Measurements from ENCODE around the gene CAMSAP3.
A peak's percentile ranks its signal among the peaks of the same experiment; 100 is the strongest.

CAMSAP3 gene

GRCh38 chr19:7632340-7633203 is 36.9 kb downstream of the CAMSAP3 start:
- no peak for DNase-seq

DNA sequence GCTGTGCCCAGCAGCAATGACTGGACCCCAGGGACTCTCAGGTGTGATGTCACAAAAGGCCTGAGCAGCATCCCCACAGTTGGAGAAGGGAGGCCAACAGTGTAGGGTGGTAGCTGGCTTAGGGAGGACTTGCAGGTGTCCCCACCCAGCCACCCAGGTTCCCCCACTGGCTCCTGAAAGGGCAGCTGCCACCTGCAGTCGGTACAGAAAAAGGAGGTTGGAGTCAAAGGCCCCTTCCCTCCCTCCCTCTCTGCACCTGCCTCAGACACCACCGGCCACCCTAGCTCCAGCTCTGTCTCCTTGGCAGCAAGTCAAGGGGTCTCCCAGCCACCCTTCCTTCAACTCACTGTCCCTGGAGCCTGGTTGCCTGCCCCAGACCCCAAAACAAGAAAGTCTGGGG is 38.0 kb downstream of the CAMSAP3 start, which contains the start of gene PCP2:
PCP2 (minus strand) TSS at position 22 of the 400 bp plus-strand sequence. CDS start 262 bp downstream, outside the sequence.
- DNase-seq, result no peak

- DNase-seq, result no peak
These were observed 40.0 kb downstream of the CAMSAP3 start for GRCh38 chr19:7635670-7636069.

DNA sequence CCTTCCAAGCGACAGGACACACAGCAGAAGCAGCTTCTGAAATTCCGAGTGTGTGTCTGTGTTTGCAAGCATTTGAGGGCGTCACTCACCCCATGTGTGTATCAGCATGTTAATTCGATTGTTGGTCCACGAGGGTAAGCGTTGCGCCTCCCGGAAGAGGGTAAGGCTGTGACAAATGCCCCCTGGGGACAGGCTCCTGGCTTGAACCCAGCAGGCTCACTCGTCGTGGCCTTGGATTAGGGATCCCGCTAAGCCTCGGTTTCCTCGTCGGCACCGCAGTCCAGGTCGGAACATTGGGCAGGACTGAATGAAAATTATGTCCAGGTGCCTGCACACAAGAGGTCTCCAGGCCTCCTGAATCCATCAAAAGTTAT is 40.6 kb downstream of the CAMSAP3 start:
- DNase-seq, result no peak

- DNase-seq, result peak; percentile 83 to 95 (median 90)
These were observed 41.2 kb downstream of the CAMSAP3 start, which contains the start of gene STXBP2 for GRCh38 chr19:7636691-7637373. Gene STXBP2, plus strand, starts transcription at chr19:7637110. Its CDS starts 40 bp downstream, at chr19:7637150.

- peak; percentile 68 to 90 (median 84) for DNase-seq
These were observed 42.0 kb downstream of the CAMSAP3 start for GRCh38 chr19:7637374-7638256.

- no peak for DNase-seq
These were observed 43.3 kb downstream of the CAMSAP3 start for GRCh38 chr19:7638802-7639465.

GRCh38 chr19:7639863-7640348 is 44.2 kb downstream of the CAMSAP3 start:
- DNase-seq, result no peak

GRCh38 chr19:7640803-7641202 is 45.1 kb downstream of the CAMSAP3 start:
- DNase-seq, result no peak

- DNase-seq, result no peak
These were observed 45.9 kb downstream of the CAMSAP3 start for GRCh38 chr19:7641290-7642276.

DNA sequence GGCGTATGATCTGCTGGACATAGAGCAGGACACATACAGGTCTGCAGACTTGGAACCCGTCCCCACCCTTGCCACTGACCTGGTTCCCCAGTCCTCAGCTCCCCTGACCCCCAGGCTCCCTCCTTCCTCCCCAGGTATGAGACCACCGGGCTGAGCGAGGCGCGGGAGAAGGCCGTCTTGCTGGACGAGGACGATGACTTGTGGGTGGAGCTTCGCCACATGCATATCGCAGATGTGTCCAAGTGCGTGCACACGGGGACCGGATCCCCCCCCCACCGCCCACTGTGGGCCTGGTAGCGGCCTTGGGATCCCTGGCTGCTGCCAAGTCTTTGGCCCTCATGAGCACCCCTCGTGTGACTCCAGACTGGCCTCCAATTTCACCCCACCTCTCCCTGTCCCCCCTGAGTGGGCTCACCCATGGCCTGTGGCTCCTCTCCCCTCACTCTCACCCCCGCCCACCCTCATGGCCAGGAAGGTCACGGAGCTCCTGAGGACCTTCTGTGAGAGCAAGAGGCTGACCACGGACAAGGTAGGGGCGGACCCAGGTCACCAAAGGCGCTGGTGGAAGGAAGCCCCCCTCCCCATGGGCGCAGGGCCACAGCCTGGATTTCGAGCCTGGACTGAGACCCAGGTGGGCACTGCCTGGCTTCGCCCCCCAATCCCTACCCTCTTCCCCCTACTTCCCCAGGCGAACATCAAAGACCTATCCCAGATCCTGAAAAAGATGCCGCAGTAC is 46.8 kb downstream of the CAMSAP3 start:
- no peak for DNase-seq

DNA sequence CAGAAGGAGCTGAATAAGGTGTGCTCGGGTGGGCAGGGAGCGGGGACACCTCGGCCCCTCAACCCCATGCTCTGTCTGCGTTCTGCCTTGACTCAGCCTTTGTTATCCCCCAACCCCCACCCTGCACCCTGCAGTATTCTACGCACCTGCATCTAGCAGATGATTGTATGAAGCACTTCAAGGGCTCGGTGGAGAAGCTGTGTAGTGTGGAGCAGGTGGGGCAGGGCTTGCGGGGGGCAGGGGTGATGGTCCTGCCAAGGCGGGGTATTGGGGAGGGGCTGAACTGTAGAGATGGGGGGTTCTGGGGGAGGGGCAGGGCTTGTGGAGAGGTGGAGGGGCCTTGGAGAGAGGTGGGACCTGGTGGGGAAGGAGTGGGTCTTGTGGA is 47.4 kb downstream of the CAMSAP3 start:
- no peak for DNase-seq

- peak in 2 of 4 experiments; percentile 36 to 60 for DNase-seq
These were observed 48.2 kb downstream of the CAMSAP3 start for GRCh38 chr19:7643629-7644549.

DNA sequence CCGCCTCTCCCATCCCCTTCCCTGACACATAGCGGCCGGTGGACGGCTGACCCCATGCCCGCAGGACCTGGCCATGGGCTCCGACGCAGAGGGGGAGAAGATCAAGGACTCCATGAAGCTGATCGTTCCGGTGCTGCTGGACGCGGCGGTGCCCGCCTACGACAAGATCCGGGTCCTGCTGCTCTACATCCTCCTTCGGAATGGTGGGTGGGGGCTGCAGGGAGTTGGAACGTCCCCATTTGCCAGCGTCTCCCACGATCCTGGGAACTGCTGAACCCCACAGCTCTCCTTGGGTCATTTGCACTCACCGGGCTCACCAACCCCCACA is 48.9 kb downstream of the CAMSAP3 start:
- DNase-seq, result no peak

GRCh38 chr19:7645163-7645562 is 49.5 kb downstream of the CAMSAP3 start:
- DNase-seq, result peak in 3 of 4 experiments; percentile 32 to 49 (median 45)

DNA sequence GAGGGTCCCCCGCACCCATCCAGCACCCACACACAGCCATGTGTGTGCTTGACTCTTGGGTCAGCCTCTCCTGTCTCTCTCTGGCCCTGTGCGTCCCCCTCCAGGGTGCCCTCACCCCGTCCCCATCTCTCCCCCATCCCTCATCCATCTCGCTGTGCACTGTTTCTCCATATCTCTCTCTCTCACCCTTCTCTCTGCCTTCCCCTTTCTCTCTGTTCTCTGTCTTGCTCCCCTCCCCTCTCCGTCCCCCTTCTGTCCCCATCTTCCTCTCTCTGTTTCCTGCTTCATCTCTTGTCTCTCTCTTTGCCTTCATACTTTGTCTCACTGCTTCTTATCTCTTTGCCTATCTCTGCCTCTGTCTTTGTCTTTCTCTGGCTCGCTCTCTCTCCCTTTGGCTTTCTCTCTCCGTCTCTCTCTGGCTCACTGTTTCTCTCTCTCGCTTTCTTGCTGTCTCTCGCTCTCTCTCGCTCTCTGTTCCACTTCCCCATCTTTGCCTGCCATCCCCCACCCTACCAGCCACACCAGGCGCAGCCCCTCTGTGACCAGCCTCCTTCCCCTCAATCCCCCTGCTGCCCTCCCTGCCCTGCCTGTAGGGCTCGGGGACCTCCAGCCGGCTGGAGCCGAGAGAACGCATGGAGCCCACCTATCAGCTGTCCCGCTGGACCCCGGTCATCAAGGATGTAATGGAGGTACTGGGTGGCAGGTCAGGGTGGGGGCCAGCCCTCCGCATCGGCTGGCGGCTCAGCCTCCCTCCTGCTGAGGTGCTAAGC is 50.2 kb downstream of the CAMSAP3 start:
- no peak for DNase-seq

GRCh38 chr19:7646426-7646700 is 50.7 kb downstream of the CAMSAP3 start:
- DNase-seq, result no peak

GRCh38 chr19:7647156-7647555 is 51.5 kb downstream of the CAMSAP3 start:
- no peak for DNase-seq
